ENCODE results near the gene LIN7B.
A peak's percentile ranks its signal among the peaks of the same experiment; 100 is the strongest.

Gene LIN7B, protein sequence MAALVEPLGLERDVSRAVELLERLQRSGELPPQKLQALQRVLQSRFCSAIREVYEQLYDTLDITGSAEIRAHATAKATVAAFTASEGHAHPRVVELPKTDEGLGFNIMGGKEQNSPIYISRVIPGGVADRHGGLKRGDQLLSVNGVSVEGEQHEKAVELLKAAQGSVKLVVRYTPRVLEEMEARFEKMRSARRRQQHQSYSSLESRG

DNA sequence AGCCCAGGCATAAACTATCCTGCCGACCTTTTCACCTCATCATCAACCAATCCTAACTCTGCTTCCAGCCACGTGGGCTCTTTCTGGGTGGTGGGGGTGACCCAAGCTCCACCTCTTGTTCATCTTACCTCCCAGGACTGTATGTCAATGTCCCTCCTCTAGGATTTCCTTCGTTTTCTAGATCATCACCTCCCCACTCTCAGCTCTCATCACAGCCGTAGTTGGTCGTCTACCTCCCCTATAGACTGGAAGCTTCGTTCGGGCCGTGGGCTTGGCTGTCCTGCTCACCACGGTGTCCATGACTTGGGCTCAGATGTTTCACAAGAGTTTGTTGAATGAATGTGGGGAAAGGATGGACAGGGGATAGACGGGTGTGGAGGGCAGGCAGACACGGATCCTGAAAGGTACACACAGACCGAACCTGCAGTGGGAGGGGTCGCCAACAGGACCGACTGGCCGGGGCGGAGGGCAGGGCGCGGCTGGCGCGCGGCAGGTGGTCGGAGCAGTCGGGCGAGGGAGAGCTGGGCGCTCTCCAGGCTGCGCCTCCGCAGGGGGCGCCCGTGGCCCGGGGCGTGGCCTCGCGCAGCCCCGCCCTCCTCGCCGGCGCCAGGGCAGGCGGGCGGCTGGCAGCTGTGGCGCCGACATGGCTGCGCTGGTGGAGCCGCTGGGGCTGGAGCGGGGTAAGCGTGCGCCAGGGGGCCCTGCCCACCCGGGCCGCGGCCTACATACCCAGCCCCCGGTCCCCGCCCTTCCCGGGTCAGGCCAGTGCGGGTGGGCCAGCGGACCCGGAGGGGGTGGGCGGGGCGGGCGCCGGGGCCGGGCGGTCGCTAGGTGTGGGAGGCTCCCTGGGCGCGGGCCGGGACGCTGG, at the start of gene LIN7B:
LIN7B (plus strand) TSS at position 609 of the 868 bp plus-strand sequence; CDS start at position 644, 35 bp downstream.
- peak; percentile 80 for DNase-seq

DNA sequence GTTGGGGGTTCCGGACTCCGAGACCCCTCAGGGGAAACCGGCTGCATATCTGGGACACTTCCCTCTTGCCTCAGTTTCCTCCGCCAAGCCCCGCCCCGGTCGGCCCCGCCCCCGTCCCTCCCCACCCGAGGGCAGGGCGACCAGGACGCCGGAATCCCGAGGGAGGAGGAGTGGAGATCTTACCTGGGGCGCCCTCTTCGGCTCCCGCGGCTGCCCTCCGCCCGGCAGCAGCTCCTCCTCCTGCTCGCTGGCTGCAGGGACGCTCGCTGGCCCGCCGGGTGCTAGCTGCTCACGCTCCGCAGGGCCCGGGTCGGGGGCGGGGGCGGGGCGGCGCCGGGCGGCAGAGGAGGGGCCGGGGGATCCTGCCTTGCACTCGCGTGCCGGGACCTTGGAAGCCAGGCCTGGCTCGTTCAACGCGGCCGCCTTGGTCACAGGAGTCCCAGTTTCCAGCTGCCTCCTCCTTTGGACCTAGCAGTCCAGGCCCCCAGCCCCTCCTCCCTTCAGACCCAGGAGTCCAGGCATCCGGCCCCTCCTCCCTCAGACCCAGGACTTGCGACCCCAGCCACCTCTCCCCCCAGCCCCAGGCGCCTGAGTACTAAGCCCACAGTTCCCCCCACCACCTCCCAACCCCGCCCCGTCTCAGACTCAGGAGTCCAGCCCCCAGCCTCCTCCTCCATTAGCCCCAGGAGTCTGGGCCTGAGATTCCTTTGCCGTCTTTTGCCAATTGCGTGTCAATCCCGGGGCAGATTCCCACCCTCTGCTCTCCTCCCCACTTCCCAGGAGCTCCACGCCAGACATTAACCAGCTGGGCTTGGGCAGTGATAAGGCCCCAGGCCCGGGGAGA, 49.2 kb upstream of the LIN7B start, which contains the start of gene NTF4:
NTF4 (minus strand) TSS at position 51 of the 844 bp plus-strand sequence. CDS start 2,821 bp downstream, outside the sequence.
- no peak for DNase-seq

DNA sequence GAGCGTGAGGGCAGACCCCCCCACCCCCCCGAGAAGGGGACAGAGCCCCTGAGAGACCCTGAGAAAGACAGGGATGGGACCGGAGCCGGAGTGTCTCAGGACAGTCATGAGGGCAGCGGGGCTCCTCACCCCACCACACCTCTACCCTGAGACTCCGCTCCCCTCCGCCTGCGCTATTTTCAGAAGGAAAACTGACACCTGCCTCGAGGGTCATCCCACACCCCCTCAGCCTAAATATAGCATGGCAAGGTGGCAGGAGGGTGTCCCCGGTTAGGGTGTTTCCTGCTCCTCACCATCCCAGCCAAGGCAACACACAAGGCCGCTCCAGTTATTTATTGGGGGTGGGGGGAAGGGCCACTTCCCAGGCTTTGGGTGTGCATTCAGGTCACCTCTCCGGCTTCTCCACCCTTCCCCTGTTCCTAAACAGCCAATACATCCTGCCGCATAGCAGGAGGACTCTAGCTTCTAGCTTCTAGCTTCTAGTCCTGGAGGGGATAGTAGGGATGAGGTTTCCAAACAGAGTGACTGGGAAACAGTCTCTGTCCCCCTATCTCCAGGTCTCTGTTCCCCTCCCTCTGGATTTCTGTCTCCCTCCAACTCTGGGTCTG, 48.2 kb upstream of the LIN7B start:
- DNase-seq = no peak

DNA sequence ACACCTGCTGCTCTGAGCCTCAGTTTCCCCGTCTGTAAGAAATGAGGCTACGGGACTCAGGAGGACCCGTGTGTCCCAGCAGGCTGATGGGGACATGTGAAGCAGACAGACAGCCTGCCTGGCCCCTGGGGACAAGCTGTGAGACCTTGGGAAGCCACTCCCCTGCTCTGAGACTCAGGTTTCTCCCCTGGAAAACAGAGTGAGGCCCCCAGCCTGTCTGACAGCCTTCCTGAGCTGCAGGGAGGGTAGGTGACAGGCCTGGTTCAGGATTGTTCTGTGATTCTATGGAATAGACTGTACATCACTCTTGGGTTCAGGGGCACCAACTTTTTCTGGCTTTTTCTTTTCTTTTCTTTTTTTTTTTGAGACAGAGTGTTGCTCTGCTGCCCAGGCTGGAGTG, 46.6 kb upstream of the LIN7B start:
- DNase-seq = no peak

DNA sequence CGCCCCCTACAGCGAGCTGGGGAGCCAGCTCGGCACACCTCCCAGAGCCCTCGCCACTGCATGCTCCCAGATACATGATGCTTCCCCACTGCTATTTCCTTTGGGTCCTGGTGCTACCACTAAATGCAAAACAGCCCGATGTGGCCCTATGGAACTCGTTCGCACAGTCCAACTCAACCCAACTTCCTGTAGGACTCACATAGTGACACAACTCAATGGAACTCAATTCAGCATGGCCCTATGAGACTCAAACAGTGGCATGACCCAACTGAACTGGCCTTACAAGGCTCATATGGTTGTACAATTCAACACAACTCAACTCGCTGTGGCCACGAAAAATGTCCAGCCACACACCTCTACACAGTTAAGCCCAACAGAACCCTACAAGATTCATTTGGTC, 45.1 kb upstream of the LIN7B start:
- no peak for DNase-seq

DNA sequence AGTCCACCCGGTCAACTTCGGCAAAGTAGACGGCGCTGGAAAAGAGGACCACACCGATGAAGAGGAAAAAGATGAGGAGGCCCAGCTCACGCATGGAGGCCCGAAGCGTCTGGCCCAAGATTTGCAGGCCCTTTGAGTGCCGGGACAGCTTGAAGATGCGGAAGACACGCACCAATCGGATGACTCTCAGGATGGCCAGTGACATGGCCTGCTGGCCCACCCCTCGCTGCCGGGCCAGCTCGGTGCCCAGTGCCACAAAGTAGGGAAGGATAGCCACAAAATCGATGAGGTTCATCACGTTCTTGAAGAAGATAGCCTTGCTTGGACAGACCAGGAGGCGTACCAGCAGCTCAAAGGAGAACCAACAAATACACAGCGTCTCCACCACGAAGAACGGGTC, 43.8 kb upstream of the LIN7B start:
- no peak for DNase-seq

DNA sequence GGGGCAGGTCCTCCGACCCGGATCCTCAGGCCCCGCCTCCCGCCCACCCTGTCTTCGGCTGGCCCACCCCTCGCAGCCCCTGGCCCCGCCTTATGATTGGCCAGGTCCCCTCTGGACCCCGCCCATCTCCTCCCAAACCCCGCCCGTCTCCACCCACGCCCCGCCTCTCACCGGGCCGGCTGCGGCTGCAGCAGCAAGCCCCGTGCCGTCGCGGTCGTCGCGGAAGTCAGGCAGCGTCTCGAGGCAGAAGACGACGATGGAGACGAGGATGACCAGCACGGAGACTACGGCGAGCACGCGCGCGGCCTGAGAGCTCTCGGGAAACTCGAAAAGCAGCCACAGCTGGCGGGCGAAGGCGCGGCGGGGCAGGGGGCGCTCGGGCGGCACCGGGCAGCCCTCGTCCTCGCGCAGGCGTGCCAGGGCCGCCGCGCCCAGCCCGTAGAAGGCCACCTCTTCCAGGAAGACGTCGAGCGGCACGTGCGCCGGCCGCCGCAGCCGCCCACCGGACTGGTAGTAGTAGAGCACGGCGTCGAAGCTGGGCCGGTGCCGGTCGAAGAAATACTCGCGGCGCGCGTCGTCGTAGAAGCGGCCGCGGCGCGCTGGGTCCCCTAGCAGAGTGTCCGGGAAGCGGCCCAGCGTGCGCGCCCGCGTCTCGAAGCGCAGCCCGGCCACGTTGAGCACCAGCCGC, 42.2 kb upstream of the LIN7B start:
- DNase-seq = no peak

DNA sequence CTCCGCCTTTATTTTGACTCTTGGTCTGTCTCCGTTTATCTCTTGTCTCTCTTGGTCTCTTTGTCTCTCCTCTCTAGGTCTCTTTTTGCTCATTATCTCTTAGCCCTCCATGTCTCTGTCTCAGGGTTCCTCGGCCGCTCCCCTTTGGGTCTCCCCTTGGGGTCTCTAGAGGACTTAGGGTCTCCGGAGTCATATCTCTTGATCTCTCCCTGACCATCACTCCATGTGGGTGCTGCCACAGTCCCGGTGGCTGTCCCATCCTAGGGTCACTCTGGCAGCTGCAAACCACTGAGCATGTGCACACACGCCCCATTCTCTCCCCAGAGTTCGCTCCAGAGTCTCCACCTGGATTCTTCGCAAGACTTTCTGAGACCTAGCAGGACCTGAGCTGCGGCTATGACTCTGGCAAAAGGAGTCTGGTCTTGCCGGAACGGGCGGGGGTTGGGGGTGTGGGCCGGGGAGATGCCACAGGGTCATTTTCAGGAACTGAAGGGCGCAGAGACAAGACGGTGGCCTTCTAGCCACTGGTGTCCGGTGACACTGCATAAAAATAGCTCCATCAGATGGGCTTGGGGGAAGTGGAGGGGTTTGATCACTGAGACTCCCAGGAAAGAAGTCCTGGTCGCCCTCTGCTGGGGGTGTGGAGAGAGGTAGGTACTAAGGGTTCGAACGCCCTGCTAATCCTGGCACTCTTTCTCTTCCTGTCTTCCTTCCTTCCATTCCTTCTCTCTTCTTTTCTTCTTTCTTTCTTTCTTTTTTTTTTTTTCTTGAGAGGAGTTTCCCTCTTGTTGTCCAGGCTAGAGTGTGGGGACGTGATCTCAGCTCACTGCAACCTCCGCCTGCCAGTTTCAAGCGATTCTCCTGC, 40.4 kb upstream of the LIN7B start:
- DNase-seq = no peak

DNA sequence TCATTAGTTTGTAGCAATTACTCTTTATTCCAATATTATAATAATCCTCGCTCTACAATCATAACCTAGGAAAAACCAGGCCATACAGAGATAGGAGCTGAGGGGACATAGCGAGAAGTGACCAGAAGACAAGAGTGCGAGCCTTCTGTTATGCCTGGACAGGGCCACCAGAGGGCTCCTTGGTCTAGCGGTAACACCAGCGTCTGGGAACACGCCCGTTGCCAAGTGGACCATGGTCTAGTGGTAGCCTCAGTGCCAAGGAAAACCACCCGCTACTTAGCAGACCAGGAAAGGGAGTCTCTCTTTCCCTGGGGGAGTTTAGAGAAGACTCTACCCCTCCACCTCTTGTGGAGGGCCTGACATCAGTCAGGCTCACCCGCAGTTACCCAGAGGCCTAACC, 39.3 kb upstream of the LIN7B start:
- peak; percentile 30 for DNase-seq

DNA sequence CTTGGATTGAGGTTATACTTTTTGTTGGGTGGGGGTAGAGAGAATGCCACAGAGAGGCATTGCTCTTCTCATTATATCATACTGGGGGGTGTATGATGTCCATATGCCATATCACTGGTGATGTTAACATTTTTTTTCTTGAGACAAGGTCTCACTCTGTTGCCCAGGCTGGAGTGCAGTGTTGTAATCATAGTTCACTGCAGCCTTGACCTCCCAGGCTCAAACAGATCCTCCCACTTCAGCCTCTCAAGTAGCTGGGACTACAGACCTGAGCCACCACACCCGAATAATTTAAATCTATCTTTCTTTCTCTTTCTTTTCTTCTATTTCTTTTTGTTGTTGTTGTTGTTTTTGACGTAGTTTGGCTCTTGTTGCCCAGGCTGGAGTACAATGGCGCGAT, 33.8 kb upstream of the LIN7B start:
- no peak for DNase-seq

DNA sequence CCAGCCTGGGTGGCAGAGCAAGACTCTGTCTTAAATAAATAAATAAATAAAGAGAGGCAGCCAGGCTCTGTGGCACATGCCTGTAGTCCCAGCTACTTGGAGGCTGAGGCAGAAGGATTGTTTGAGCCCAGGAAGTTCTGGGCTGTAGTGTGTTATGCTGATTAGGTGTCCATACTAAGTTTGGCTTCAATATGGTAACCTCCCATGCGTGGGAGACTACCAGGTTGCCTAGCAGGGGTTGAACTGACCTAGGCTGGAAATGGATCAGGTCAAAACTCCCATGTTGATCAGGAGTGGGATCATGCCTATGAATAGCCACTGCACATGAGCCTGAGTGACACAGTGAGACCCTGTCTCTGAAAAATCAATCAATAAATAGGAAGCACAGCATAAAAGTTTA, 32.9 kb upstream of the LIN7B start:
- no peak for DNase-seq

DNA sequence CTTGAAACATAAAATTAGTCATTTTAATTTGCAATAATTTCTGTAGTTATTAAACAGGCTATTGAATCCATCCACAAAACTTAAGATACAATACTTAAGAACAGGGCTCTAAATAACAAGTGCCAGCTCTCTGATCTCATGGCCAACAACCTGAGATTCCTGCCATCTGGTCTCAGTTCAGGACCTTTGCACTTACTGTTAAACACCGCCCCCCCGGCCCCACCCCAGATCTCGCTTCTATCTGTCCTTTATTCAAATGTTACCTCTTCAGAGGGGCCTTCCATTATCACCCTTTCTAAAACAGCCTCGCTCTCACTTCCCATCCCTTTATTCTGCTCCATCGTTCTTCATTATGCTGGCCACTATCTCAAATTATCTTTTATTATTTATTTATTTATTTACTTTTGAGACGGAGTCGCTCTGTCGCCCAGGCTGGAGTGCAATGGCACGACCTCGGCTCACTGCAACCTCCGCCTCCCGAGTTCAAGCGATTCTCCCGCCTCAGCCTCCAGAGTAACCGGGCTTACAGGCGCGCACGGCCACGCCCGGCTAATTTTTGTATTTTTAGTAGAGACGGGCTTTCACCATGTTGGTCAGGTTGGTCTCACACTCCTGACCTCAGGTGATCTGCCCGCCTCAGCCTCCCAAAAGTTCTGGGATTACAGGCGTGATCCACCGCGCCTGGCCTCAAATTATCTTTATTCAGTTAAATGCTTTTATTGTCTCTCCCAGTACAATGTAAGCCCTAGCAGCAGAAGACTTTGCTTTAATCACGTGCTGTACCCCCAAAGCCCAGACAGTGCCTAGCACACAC, 29.8 kb upstream of the LIN7B start:
- DNase-seq = no peak

DNA sequence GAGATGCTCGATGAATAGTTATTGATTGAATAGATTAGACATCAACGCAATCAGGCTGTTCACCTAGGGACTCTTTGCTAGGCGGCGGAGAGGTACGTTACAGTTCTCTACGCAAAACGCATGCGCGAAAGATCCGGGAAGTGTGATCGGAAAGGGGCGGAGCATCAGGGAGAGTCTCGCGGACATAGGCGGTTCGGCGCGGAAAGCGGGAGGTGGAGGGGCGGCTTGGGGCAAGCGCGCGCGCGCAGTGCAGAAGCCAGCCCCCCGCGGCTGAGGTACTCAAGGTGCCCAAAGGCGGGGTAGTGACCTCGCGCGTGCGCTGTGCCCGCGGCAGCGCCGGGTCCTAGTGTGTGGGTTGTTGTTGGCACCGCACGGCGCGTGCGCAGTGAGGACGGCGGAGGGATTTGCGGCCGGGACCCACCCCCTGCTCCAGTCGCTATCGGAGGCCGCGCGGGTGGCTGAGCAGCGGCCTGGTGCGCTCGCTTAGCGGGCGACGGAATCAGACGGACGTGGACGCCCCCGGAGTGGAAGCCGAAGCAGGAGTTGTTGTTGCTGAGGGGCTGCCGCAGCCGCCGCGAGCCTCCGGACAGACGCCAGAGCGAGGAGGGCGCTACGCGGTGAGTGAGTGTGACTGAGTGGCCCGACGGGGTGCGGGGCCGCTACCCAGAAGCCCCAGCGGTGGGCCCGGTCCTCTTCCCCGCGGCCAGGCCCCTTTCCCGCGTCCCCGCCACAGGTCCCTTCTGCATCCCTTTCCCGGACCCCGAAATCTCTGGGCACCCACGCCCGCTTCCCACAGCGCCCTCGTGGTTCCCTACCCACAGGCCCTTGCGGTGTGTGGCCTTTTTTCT, 28.9 kb upstream of the LIN7B start, which contains the start of gene SNRNP70:
SNRNP70 (plus strand) TSS at position 432 of the 848 bp plus-strand sequence. CDS start 964 bp downstream, outside the sequence.
- peak; percentile 100 for DNase-seq

DNA sequence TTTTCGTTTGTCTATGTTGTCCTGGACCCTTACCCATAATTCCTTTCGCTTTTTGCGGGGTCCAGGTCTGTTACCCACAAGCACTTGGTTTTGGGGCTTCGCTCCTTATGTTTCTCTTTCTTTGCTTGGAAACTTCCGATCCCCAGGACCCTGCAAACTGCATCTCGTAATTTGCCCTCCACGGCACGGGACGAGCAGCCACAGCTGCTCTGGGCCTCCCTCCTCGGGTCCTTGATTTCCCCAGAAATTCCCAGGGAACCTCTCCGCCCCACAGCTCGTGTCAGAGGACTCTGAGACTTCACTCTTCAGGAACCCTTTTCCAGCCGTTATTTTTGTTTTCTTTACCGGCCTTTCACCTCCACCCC, 28.3 kb upstream of the LIN7B start:
- DNase-seq = no peak

DNA sequence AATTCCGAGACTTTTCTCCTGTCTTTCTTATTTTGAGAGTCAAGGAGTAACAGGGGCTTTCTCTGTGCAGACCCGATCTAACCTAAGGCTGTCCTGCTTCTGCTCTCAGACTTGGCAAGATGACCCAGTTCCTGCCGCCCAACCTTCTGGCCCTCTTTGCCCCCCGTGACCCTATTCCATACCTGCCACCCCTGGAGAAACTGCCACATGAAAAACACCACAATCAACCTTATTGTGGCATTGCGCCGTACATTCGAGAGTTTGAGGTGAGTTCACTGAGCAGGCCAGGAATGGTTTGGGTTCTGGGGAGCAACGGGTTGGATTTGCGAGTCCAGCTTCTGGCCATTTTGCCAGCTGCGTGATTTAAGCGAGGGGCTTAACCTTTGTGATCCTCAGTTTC, 27.9 kb upstream of the LIN7B start:
- DNase-seq = no peak

DNA sequence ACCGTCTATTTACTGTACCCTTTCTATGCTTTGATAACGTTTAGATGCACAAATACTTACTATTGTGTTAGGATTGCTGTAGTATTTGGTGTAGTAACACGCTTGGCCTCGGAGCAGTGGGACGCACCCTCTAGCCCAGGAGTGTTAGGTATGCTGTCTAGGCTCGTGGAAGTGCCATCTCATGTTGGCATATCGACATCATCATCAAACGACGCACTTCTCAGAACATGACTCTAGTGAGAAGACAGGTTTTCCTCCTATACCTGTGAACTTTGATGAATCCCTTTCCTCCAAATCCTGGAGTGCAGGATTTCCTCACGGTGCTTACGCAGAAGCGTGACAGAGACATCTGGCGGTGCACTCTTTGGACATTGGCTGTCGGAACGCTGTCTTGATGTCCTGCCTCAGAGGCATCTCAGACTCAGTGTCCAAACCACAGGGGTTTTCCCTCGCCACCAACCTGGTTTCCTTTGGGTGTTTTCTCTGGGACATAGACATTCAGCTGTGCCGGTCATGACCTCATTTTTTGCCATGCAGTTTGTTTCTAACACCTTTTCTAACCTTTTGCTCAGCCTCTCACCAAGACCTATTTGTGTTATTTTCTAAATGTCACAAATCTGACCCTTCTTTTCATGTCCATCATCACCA, 22.7 kb upstream of the LIN7B start:
- DNase-seq = peak; percentile 38

DNA sequence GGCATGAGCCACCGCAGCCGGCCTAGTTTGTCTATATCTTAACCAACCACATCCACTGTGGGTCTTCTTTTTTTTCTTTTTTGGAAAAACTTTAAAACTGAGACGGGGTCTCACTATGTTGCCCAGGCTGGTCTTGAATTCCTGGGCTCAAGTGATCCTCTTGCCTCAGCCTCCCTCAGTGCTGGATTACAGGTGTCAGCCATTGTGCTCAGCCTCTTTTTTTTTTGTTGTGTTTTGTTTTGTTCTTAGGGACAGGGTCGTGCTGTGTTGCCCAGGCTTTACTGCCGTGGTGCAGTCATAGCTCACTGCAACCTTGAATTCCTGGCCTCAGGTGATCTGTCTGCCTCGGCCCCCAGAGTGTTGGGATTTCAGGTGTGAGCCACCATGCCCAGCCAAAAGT, 21.5 kb upstream of the LIN7B start:
- no peak for DNase-seq

Data from activated CD4-positive, alpha-beta T cell treated with anti-CD3 and anti-CD28 coated beads, Interleukin-10, Interleukin-2, amounts not matched to agents 100 ng/mL and 50 ng/mL, durations not matched to agents 16 hours and 8 hours (primary cell).